ENCODE measurements around the gene XRCC1.

The XRCC1 gene

DNA sequence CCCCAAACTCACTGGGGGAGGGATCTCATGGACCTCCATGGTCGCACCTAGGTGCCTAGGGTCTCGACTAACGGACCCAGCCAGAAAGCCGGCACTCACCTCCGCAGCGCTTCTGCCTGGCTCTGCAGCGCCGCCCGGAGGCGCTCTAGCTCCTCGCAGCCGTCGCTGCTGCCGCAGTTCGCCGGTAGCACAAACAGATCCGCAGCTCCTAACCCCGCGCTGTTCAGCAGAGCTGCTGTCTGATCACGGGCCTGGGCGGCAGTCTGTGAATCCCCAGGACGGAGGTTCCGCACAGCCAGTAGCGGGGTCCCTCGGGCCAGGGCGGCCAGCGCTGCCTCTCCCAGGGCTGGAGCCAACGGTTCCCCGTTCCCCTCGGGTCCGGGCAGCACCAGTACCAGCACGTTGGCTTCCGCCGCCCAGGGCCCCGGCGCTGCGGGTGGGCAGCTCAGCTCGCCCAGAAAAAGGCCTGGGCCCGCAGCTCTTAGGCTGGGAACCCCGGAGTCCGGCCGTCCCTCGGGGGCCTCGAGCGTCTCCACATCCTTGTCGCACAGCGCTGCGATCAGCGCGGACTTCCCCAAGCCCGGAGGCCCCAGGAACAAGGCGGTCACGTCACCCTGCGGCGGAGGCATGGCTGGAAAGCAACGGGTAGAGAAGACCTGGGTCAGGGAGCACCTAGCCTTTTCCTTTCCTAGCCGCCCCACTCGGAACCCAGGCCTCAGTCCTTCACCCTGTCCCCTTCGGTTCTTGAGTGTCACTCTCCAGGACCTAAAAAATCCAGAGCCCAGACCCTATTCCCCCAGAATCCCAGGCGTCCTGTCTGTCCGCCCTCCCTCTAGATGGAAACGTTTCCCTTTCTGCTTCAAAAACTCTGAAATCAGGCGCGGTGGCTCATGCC lies 19.6 kb upstream of the XRCC1 start:
- intact Hi-C loops (cut with DNase I; ENCODE audit: low total_unique reads): loop anchor here (5.0 kb wide), 1 partner anchor 68 kb away; the partner anchor contains the start of gene ETHE1
- Histone ChIP-seq H3K27ac (peak overlapping the region; percentile 90 to 96), H3K27me3 (no peaks in the 10 kb centered on the region), H3K4me3 (peak overlapping the region; percentile 67 to 80), H3K4me1 (peaks cover 0 to 47% (median 38%) of the 10 kb centered on the region in 4 donors), H3K36me3 (peaks cover 24 to 66% (median 40%) of the 10 kb centered on the region in 3 donors), H3K9me3 (no peaks in the 10 kb centered on the region)
- DNase-seq: no peak
- TF ChIP-seq, protein P1, sequence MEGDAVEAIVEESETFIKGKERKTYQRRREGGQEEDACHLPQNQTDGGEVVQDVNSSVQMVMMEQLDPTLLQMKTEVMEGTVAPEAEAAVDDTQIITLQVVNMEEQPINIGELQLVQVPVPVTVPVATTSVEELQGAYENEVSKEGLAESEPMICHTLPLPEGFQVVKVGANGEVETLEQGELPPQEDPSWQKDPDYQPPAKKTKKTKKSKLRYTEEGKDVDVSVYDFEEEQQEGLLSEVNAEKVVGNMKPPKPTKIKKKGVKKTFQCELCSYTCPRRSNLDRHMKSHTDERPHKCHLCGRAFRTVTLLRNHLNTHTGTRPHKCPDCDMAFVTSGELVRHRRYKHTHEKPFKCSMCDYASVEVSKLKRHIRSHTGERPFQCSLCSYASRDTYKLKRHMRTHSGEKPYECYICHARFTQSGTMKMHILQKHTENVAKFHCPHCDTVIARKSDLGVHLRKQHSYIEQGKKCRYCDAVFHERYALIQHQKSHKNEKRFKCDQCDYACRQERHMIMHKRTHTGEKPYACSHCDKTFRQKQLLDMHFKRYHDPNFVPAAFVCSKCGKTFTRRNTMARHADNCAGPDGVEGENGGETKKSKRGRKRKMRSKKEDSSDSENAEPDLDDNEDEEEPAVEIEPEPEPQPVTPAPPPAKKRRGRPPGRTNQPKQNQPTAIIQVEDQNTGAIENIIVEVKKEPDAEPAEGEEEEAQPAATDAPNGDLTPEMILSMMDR (IDR thresholded peaks at IDR 0.05): peak; percentile 31 to 43

DNA sequence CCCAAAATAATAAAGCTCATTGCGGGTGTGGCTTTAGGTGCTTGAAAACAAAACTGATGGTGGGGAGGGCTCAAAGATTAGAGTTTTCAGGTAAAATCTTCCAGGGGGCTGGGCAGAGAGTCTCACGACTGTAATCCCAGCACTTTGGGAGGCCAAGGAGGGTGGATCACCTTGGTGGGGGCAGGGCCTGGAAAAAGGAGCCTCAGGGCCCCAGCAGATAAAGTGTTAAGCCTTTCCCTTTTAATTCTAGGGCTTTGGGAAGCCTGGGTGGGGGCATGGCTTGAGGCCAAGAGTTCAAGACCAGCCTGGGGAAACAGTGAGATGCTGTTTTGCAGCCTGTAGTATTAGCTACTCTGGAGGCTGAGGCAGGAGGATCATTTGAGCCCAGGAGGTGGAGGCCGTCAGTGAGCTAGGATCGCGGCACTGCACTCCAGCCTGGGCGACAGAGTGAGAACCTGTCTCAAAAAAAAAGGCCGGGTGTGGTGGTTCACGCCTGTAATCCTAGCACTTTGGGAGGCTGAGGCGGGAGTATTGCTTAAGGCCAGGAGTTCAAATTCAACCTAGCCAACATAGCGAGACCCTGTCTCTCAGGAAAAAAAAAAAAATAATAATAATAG lies 18.9 kb upstream of the XRCC1 start:
- Histone ChIP-seq H3K27me3 (no peaks in the 10 kb centered on the region), H3K4me1 (peaks cover 0 to 47% (median 38%) of the 10 kb centered on the region in 4 donors), H3K27ac (peak overlapping the region; percentile 11 to 90), H3K36me3 (peaks cover 20 to 66% (median 32%) of the 10 kb centered on the region in 3 donors), H3K9me3 (no peaks in the 10 kb centered on the region), H3K4me3 (peak overlapping the region; percentile 67 to 80)
- TF ChIP-seq, protein P1 (IDR thresholded peaks at IDR 0.05): no peak
- DNase-seq: no peak
- intact Hi-C loops (cut with DNase I; ENCODE audit: low total_unique reads): no loop called here

DNA sequence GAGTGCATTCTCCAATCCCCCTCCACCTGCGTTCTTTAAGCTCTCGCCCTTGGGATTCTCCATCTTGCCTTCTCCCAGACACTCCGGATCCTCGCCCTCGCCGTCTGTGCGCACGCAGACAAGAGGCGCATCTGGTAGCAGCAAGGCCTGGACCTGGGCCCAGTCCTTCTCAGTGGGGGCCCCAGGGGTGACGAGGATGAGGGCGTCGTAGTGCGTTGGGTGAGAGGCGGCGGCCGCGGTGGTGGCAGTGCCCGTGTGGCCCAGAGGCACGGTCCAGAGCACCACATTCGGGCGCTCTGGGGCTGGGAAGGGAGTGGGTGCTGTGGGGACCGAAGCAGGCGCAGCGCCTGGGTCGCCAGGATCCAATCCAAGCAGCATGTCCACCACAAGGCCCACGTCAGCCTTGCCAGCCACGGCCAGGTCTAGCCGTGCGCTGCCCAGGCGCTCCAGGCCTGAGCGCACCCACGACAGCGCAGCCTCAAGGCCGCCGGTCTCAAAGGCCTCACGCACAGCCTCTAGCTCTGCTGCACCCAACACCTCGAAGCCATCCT lies 17.5 kb upstream of the XRCC1 start:
- Histone ChIP-seq H3K4me1 (peaks cover 0 to 40% (median 35%) of the 10 kb centered on the region in 4 donors), H3K4me3 (no peak overlapping the region), H3K36me3 (peaks cover 16 to 62% (median 25%) of the 10 kb centered on the region in 3 donors), H3K9me3 (no peaks in the 10 kb centered on the region), H3K27ac (no peak overlapping the region), H3K27me3 (no peaks in the 10 kb centered on the region)
- no peak for DNase-seq
- TF ChIP-seq, protein P1 (IDR thresholded peaks at IDR 0.05): no peak
- intact Hi-C loops (cut with DNase I; ENCODE audit: low total_unique reads): no loop called here

DNA sequence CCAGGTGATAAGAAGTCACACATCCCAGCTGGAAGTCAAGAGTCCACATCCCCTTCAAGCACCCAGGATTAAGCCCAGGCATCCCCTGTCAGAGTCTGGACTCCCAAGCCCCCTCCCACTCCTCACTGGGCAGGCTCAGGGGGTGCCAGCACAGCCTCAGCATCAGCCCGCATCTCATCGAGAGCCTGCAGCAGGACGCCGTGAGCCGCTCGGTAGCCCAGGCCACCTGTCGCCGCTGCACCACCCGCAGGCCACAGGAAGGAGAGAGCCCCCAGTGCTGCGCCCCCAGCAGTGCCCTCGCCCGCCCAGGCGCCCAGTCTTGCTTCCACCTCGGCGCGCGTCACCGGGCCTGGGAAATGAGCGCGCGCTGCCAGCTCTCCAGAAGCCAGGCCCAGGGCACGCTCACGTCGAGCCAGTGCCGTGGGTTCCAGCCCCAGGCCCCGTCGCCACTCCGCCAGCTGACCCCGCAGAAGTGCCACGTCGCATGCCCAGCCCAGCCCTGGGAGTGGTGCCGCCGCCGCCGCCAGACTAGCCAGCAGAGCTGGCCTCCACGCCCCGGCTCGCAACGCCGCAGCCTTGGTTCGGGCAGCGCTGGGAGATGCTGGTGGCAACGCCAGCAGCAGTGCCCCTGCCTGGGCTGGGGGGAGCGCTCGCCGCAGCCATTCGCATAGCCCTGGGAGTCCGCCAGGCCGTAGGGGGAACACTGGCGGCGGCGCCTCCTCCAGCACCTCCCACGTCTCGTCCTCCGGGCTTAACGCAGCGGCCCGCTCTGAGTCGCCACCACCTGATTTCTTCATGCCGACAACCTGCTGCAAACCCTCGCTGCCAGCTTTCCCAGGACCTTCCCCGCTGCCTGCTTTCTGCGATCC lies 16.8 kb upstream of the XRCC1 start:
- Histone ChIP-seq H3K27me3 (no peaks in the 10 kb centered on the region), H3K9me3 (no peaks in the 10 kb centered on the region), H3K27ac (no peak overlapping the region), H3K4me1 (peaks cover 0 to 32% (median 27%) of the 10 kb centered on the region in 4 donors), H3K36me3 (peaks cover 16 to 62% (median 25%) of the 10 kb centered on the region in 3 donors), H3K4me3 (no peak overlapping the region)
- intact Hi-C loops (cut with DNase I; ENCODE audit: low total_unique reads): no loop called here
- TF ChIP-seq, protein P1 (IDR thresholded peaks at IDR 0.05): no peak
- DNase-seq: no peak

DNA sequence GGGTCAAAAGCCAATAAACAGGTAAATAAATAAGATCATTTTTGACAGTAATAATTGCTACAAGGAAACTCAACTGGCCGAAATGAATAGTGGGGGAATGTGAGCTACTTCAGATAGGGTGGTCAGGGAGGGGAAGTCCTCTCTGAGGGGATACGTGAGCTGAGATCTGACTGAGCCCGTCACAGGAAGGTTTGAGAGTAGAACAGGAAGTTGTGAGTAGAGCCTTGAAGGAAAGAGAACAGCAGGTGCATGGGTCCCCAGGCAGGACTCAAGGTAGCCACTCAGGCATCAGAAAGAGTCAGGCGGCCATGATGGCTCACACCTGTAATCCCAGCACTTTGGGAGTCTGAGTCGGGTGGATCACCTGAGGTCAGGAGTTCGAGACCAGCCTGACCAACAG lies 14.4 kb upstream of the XRCC1 start:
- Histone ChIP-seq H3K36me3 (peaks cover 16 to 61% (median 25%) of the 10 kb centered on the region in 3 donors), H3K4me1 (peaks cover 0 to 18% (median 15%) of the 10 kb centered on the region in 4 donors), H3K27ac (no peak overlapping the region), H3K9me3 (no peaks in the 10 kb centered on the region), H3K27me3 (no peaks in the 10 kb centered on the region), H3K4me3 (no peak overlapping the region)
- TF ChIP-seq, protein P1 (IDR thresholded peaks at IDR 0.05): no peak
- intact Hi-C loops (cut with DNase I; ENCODE audit: low total_unique reads): no loop called here
- DNase-seq: no peak
